B cell (primary cell): ENCODE data around the gene KNSTRN. TPM values are rescaled to one million over a fixed set of nuclear protein-coding genes. Genes with fewer than 3 reads are reported as not detected.

Experiments
- ATAC-seq: fragments of 200-7000 bp; cut with Tn5 transposase; one replicate; pipeline ENCODE4 v1.10.0; 2021; ENCODE audit warnings: low read depth, mild to moderate bottlenecking, moderate number of reproducible peaks, moderate library complexity
- CTCF ChIA-PET: fragments of 350-600 bp; sonication (Branson Sonifier 250); formaldehyde crosslinking; loops from one replicate; lab custom pipeline; 2021; ENCODE audit warnings: antibody characterized with exemption, inconsistent platforms; lab: Charles Lee
- POLR2A ChIA-PET: fragments of 350-600 bp; sonication (Branson Sonifier 250); formaldehyde crosslinking; loops from one replicate; lab custom pipeline; 2021; ENCODE audit warnings: antibody characterized with exemption; lab: Charles Lee
- DNase-seq: peaks from one replicate; pipeline ENCODE4 v3.0.0; 2013
- H2AFZ ChIP-seq: 2 replicates; pipeline ENCODE4 v1.6.1; 2012; ENCODE audit warnings: mild to moderate bottlenecking, low read depth, low read length; ENCODE audit not compliant: insufficient read depth, poor library complexity, severe bottlenecking
- H3K27ac ChIP-seq, 2 donors: 1 replicate in 1 of 2; 2 replicates in 1 of 2; pipeline ENCODE4 v1.5.1; 2012 to 2013; ENCODE audit warnings: low read length in 2 of 2, mild to moderate bottlenecking in 2 of 2, moderate library complexity in 1 of 2
- H3K27me3 ChIP-seq, 4 experiments: fragments of 200-600 bp in 1 of 4; sonication (generic) in 1 of 4; replicated peaks in 1 of 4; 1 replicate in 2 of 4; 2 replicates in 2 of 4; pipeline versions ENCODE4 v1.6.1 to v1.7.0; 2013 to 2016; ENCODE audit warnings: low read length in 3 of 4, mild to moderate bottlenecking in 2 of 4, mixed read lengths in 1 of 4, moderate library complexity in 1 of 4; ENCODE audit not compliant: insufficient read depth in 4 of 4, control insufficient read depth in 3 of 4; ENCODE audit errors: control extremely low read depth in 1 of 4
- H3K36me3 ChIP-seq, 2 experiments: replicated peaks in 1 of 2; 1 replicate in 1 of 2; 2 replicates in 1 of 2; pipeline versions ENCODE4 v1.6.1 to v1.7.1; 2013; ENCODE audit warnings: low read length in 1 of 2; ENCODE audit not compliant: insufficient read depth in 2 of 2, control insufficient read depth in 1 of 2; ENCODE audit errors: control extremely low read depth in 1 of 2, extremely low read depth in 1 of 2
- H3K4me1 ChIP-seq, 2 donors: fragments of 200-600 bp in 1 of 2; sonication (generic) in 1 of 2; 1 replicate in 1 of 2; 2 replicates in 1 of 2; pipeline versions ENCODE4 v1.5.1 to v1.6.1; 2013 to 2017; ENCODE audit warnings: low read length in 2 of 2; ENCODE audit not compliant: control insufficient read depth in 2 of 2, insufficient read depth in 2 of 2
- H3K4me2 ChIP-seq: replicated peaks from 2 replicates; pipeline ENCODE3; 2012; ENCODE audit warnings: mild to moderate bottlenecking, low read depth, low read length; ENCODE audit not compliant: poor library complexity, severe bottlenecking
- H3K4me3 ChIP-seq, 5 experiments: fragments of 200-600 bp in 1 of 5; sonication (generic) in 1 of 5; 1 replicate in 3 of 5; 2 replicates in 2 of 5; pipeline versions ENCODE4 v1.5.1 to v1.7.0; 2011 to 2016; ENCODE audit warnings: low read length in 4 of 5, mild to moderate bottlenecking in 4 of 5, low read depth in 2 of 5, control low read depth in 1 of 5, moderate library complexity in 1 of 5; ENCODE audit not compliant: insufficient read depth in 1 of 5; ENCODE audit errors: control extremely low read depth in 1 of 5, extremely low read depth in 1 of 5
- H3K79me2 ChIP-seq: fragments of 200-600 bp; sonication (generic); one replicate; pipeline ENCODE4 v1.6.0; 2016; ENCODE audit warnings: low read length; ENCODE audit not compliant: control insufficient read depth, insufficient read depth
- H3K9ac ChIP-seq: fragments of 200-600 bp; sonication (generic); 2 replicates; pipeline ENCODE4 v1.6.1; 2017; ENCODE audit warnings: mild to moderate bottlenecking, low read length, moderate library complexity
- H3K9me3 ChIP-seq, 3 donors: one replicate each; pipeline versions ENCODE4 v1.6.1 to v1.7.1; 2013; ENCODE audit warnings: low read length in 2 of 3; ENCODE audit not compliant: control insufficient read depth in 2 of 3, insufficient read depth in 1 of 3; ENCODE audit errors: control extremely low read depth in 1 of 3
- H4K20me1 ChIP-seq: 2 replicates; pipeline ENCODE4 v1.6.0; 2012; ENCODE audit warnings: mild to moderate bottlenecking, low read length; ENCODE audit not compliant: insufficient read depth, control insufficient read depth, poor library complexity, severe bottlenecking
- H3K27ac Mint-ChIP-seq: one replicate; pipeline ENCODE4 v1.8.0; 2021; ENCODE audit warnings: mixed read lengths
- H3K27me3 Mint-ChIP-seq: one replicate; pipeline ENCODE4 v1.8.0; 2021; ENCODE audit warnings: mixed read lengths
- H3K4me1 Mint-ChIP-seq: one replicate; pipeline ENCODE4 v1.8.0; 2021; ENCODE audit warnings: mixed read lengths
- H3K4me3 Mint-ChIP-seq: one replicate; pipeline ENCODE4 v1.8.0; 2021; ENCODE audit warnings: mixed read lengths
- H3K9me3 Mint-ChIP-seq: one replicate; pipeline ENCODE4 v1.8.0; 2022; ENCODE audit warnings: mixed read lengths; ENCODE audit not compliant: insufficient read depth
- CTCF ChIP-seq: fragments of 200-600 bp; IDR thresholded peaks from one replicate; pipeline ENCODE4 v1.8.0; 2022; ENCODE audit warnings: antibody characterized with exemption, mild to moderate bottlenecking
- EZH2 ChIP-seq: IDR thresholded peaks from 2 replicates; pipeline ENCODE4 v1.6.1; 2012; ENCODE audit warnings: borderline replicate concordance, low read depth, mild to moderate bottlenecking, moderate library complexity, low read length; ENCODE audit not compliant: insufficient read depth, poor library complexity, severe bottlenecking
- WGBS: methylation state at CpG from one replicate; pipeline ENCODE4 v1.1.5; 2013; ENCODE audit warnings: missing lambda C conversion rate; ENCODE audit not compliant: insufficient coverage; 5-methylcytosine and 5-hydroxymethylcytosine counted together
- intact Hi-C: fragments of 100-400 bp; cut with micrococcal nuclease; formaldehyde crosslinking; loops from one replicate; pipeline ENCODE4 v1.10.0; 2022
- polyA plus RNA-seq: library from polyadenylated mRNA; depleted of rRNA; stranded (reverse); fragments of >200 nt; gene quantifications from 2 replicates; pipeline ENCODE4 v1.2.3, GENCODE V29; 2012
- total RNA-seq, 2 donors: library from RNA; stranded (reverse); fragments of 120-200 nt in 1 of 2; gene quantifications; 1 replicate in 1 of 2; 2 replicates in 1 of 2; pipeline versions ENCODE4 v1.2.3 to v1.2.4, GENCODE V29; 2013 to 2022

The KNSTRN gene
- total and polyA plus RNA-seq, 2 donors (not counting 1 experiment from before 2014, with no cell fraction given), result 4.0 to 14.0 TPM

GRCh38 chr15:40421246-40422157, 39.0 kb downstream of the KNSTRN start:
- Histone ChIP-seq H2AFZ (peak overlapping the region; percentile 14), H3K27ac (no peak overlapping the region), H3K4me2 (peak overlapping the region; percentile 53), H3K36me3 (peaks cover 0 to 16% of the 10 kb centered on the region in 2 experiments), H3K9ac (no peak overlapping the region), H3K27me3 (no peaks in the 10 kb centered on the region), H3K79me2 (no peaks in the 10 kb centered on the region), H3K4me3 (no peak overlapping the region), H3K4me1 (peaks cover 4 to 7% of the 10 kb centered on the region in 2 donors), H4K20me1 (no peaks in the 10 kb centered on the region), H3K9me3 (no peaks in the 10 kb centered on the region)
- H3K9me3 Mint-ChIP-seq, result no peaks in the 10 kb centered on the region
- no peaks in the 10 kb centered on the region for H3K27me3 Mint-ChIP-seq
- POLR2A ChIA-PET, result interaction anchor here (1.7 kb wide), 1 partner anchor 77 kb away, joined by 5 read pairs; no protein-coding TSS in a partner anchor
- peaks cover 2% of the 10 kb centered on the region for H3K4me1 Mint-ChIP-seq
- peak; percentile 83 for DNase-seq
- peak; percentile 96 for ATAC-seq
- TF ChIP-seq EZH2 (no peak), CTCF (peak; percentile 97)
- H3K4me3 Mint-ChIP-seq, result no peak overlapping the region
- intact Hi-C loops, result loop anchor here (1.0 to 10.0 kb wide), 5 partner anchors 53 to 734 kb away; partner anchors contain the start of genes FSIP1 and INAFM2
- WGBS, result 28% methylated on average over 29 of the region's 31 CpGs
- CTCF ChIA-PET, result interaction anchor here (0.6 to 11.6 kb wide), 31 partner anchors 9 to 639 kb away, joined by 3 to 308 read pairs (median 5); partner anchors contain the start of genes CCDC32, CCDC9B, FSIP1 and INAFM2
- no peak overlapping the region for H3K27ac Mint-ChIP-seq
